Hematopoietic multipotent progenitor cell treated with erythropoietin and hydrocortisone succinate and interleukin-3 and kit ligand, for 15 days (in vitro differentiated cells): ENCODE measurements around the gene CDYL.

ENCODE experiments used
- DNase-seq: peaks from one replicate; pipeline ENCODE4 v3.0.0-alpha.2; 2015; ENCODE audit warnings: low spot score

Gene CDYL, protein sequence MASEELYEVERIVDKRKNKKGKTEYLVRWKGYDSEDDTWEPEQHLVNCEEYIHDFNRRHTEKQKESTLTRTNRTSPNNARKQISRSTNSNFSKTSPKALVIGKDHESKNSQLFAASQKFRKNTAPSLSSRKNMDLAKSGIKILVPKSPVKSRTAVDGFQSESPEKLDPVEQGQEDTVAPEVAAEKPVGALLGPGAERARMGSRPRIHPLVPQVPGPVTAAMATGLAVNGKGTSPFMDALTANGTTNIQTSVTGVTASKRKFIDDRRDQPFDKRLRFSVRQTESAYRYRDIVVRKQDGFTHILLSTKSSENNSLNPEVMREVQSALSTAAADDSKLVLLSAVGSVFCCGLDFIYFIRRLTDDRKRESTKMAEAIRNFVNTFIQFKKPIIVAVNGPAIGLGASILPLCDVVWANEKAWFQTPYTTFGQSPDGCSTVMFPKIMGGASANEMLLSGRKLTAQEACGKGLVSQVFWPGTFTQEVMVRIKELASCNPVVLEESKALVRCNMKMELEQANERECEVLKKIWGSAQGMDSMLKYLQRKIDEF

DNA sequence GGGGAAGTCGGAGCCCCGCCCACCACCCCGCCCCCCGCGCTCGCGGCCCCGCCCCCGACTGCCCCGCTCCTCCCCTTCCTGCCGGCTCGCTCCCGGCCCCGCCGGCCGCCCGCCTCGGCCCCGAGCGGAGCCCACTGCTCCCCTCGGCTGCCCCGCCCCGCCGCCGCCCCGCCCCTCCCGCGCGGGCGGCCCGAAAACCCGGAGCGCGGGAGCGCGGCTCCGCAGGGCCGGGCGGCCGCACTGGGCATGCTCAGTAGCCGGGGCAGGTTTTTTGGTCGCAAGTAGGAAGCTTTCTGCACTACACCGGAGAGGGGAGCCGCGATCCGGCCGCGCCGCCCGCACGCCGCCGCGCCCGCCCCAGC, at the start of gene CDYL:
TSS of gene CDYL (plus strand) at position 274 of the 362 bp plus-strand sequence. CDS start 380 bp downstream, outside the sequence.
- peak; percentile 93 for DNase-seq

DNA sequence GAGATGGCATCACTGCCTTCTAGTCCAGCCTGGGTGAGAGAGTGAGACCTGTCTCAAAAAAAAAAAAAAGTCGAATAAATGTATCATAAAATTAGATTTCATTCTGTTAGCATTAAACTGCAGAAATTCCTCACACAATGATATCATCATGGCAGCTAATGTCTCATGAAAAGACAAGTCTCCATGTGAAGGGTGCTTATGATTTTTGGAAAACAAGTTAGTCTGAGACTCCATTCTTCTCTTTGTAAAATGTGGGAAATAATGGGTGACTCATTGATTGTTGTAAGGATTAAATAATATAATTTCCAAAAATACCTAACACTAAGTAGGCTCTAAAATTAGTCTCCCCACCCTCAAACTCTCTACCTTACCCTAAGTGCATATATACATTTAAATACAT, 49.6 kb upstream of the CDYL start:
- DNase-seq = peak; percentile 52

DNA sequence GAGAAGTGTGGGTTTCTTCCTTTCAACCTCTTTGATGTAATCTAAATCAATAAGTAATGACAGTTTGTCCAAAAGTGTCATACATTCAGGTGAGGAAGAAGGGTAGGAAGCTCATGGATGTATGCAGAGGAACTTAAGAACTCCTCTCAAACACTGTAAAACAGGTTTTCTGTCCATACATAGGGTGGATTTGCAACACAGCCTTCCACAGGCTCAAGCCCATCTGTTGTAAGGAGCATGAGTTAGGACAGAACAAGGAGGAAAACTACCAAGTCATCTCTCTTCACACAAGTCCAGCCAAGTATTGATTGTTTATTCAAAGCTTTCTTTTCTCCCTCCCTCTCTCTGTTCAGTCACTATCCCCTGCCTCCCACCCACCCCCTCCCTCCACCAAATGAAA, 49.0 kb upstream of the CDYL start:
- DNase-seq = peak; percentile 72

DNA sequence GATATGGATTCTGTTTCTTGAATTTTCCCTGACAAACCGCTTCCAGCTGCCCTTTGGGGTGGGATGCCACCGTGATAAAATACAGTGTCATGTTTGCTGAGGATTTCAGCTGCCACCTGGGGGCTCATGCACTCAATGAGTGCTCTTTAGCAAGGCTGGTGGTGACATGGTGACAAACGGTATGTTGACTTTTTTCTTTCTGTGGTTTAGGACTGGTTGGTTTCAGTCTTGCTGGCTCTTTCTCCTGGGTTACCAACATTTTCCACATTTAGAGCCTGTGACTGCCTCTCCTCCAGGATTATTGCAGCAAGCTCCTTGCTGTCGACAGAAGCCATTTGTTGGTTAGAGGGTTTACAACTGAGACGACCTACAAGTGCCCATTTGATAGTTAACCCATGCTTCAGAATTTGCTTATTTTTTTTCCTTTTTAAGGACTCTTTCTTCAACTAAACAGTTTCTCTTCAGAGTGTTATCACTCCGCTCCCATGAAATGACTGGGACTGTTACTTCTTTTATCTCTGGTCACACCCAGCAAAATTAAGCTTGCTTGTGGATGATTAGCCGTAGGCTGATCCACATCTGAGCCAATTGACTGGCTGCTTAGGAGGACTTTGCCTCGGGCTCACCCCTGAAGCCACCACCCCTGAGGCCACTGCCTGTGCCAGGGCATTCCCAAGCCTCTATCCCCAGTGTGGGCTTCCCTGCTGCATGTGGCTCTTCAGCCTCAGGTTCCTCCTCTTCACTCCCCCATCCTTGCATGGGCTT, 48.4 kb upstream of the CDYL start:
- peak; percentile 95 for DNase-seq

DNA sequence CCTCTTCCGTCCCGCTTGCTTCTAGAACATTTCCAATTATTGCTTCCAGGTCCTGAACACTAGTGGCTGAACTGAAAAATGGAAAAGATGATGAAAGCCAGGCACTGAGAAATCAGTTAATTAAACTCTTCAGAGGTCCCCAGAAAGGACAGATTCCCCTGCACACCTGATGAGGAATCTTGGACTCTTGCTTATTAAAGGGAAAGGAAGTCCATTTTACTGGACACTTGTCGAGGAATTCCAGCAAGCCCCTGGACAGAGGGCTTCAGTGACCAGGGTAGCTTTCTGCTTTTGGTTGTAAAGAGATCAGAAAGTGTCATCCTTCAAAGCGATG, 47.8 kb upstream of the CDYL start:
- DNase-seq = no peak

DNA sequence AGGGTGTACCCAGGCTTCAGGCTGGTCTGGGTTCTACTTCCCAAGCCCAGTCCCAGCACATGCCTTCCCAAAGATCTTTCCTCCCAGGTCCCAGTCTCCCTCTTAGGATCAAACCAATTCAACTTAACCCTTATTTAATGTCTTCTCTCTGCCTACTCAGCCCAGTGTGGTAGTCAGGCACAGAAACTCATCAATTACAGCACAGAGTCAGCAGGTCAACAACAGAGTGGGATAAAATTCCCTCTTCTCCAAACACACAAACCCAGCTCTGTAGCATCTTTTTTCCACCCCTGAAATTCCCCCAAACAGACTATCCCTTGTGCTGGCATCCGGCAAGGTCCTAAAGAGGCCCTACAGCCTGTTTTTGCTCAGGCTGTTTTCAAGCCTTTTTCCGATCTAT, 47.3 kb upstream of the CDYL start:
- DNase-seq = peak; percentile 21

DNA sequence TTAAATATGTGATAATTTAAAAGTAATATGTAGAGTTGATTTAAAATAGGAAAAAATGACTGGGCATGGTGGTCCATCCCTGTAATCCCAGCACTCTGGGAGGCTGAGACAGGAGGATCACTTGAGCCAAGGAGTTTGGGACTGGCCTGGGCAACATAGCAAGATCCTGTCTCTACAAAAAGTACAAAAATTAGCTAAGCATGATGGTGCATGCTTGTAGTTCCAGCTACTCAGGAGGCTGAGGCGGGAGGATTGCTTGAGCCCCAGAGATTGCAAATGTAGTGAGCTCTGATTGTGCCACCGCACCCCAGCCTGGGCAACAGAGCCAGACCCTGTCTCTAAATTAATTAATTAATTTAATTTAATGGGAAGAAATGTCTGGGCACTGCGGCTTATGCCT, 44.2 kb upstream of the CDYL start:
- DNase-seq = no peak

DNA sequence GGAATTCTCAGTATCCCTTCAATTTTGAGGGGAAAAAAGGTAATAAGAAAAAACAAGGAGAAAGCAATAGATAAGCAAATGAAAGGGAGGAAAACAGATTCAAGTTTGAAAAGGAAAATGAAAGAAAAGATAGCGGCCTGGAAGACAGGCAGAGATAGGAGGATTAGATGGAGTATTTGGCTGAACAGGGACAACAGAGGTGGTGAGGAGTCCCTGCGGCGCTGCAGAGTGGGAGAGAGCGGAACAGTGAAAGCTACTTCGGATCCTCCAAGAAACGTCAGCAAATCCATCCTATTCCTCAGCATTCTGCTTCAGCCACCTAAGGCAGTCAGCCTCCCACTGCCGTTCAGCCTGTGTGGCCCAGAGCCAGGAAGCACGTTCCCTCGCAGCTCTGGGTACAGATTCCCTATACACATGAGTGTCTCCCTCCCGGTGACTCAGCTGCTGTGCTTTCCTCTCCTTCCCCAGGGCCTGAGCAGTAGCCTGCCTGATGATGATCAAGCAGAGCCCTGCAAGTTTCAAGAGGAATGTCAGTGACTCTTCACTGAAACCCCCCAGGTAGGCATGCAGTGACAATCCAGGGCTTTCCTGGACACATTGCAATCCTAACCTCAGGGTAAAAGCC, 43.4 kb upstream of the CDYL start:
- peak; percentile 67 for DNase-seq

DNA sequence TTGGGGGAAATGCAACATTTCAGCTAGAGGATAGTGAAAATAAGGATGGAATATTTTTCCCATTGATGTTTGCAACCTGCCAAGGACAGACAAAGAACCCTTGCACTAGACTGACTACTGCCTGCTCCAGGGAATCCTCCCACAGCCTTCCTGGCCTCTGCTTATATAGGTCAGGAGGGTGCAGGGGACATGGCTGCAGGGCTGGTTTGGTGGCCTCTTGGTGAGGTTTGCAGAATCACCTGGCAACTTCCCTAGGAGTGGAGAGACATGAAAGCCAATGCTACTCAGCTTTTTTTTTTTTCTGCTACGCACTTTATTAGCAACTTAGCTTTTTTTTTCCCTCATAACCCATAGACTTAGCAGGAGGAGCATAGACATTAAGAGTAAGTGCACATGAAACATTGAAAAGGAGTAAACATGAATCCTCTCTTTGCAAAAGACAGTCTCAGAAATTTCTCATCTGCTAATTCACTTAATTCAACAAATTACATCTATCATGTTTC, 39.8 kb upstream of the CDYL start:
- no peak for DNase-seq

DNA sequence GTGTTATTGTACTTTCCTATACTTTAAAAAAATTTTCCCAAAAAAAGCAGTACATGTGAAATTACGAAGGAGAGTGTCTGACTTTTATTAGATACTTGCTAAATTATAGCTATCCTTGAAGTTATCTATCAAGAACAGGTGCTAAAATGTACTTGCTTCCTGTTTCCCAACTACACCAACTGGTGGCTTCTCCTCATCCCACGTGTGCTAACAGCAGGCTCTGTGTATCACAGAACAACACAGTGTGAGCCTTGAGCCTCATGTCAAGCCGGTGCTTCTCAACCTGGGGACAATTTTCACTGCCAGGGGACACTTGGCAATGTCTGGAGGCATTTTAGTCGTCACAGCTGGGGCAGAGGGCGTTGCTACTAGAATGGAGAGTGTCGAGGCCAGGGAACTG, 36.2 kb upstream of the CDYL start:
- peak; percentile 22 for DNase-seq

DNA sequence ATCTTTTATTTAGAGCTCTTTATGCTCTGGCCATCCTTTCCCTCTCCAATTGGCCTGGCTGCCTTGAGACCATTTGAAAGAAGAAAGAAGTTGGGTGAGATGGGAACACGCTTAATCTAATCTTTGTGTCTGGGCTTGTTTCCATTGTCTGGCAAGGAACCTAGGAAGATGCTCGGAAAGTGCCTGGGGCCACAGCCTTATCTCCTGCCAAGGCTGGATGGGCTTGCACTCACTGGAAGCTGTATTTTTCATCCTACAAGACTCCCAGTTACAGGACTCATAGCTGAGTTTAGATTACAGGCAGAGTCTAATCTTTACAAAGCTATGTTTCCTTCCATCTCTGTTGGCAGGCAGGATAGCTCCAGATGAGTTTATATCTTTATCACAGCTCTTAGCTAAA, 33.1 kb upstream of the CDYL start:
- no peak for DNase-seq

DNA sequence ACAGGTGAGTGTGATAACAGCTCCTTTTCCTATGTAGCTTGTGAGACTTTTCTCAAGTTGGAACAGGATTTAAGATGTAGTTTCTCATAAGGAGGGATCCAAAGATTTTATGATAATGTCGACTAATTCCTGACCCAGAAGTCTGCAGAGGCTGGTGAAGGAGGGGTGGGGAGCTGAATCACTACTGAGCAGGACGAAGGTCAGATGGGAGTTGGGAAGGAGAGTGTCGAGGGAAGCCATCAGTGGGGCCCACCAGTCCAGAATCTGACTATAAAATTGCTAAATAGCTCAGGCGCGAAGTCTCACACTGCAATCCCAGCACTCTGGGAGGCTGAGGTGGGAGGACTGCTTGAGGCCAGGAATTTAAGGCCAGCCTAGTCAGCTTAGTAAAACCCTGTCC, 32.3 kb upstream of the CDYL start:
- no peak for DNase-seq

DNA sequence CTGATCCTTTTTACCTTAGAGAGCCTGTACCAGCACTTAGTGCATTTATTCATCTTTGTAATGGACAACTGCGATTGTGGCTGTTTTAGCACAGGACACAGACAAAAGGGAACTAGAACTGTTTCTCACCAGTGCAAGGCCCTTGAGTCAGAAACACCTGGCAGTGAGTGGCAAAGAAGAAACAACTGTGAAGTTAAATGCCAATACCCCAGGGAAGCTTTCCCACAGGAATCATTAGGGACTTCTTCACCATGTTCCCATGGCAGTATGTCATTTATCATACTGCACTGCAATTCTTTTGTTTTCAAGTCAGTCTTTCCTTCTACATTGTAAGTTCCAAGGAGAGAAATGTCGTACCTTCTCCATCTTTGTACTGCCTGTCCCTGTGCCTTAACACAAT, 28.6 kb upstream of the CDYL start:
- no peak for DNase-seq

DNA sequence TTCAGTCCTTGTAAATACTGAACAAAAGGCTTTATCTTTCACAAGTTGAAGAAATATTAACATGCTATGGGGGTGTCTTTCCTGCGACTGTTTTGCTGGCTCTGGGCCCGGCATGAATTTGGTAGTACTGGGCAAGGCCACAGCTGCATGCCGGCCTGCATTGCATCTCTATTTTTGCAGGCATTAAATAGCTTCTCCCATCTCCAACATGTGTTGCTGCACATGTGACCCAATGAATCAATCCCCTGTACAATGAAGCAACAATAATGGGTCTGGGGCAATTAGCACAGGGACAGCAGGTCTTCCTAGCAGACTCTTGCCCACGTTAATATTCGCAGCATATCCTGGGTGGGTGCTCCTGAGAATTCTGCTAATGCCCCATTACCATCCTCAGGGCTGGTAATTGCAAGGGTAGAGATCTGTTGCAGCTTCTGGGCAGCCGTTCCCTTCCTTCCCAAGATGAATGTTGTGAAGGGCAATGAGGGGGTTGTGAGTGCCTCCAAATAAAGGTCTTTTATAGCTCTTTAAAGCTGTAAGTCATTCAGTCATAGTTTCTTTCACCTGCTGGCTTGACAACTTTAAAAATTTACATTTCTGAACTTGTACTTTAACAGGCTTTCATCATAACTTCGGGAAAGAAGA, 24.3 kb upstream of the CDYL start:
- no peak for DNase-seq

DNA sequence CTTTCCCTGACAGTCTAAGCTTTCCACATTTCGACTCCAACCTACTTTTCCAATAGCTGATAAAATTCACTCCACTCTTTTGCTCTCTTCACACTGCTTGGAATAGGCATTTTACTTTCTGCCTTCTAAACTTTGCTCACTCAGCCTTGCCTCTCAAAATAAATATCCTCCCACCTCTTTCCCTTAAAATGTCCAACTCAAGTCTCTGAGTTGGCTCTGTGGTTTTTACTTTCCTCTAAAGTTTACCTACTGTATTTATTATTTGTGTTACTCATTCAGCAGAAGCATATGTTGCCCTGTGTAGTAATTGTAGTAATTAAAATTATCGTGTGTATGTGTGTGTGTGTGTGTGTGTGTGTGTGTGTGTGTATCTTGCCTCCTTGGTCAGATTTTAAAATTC, 20.0 kb upstream of the CDYL start:
- DNase-seq = no peak

DNA sequence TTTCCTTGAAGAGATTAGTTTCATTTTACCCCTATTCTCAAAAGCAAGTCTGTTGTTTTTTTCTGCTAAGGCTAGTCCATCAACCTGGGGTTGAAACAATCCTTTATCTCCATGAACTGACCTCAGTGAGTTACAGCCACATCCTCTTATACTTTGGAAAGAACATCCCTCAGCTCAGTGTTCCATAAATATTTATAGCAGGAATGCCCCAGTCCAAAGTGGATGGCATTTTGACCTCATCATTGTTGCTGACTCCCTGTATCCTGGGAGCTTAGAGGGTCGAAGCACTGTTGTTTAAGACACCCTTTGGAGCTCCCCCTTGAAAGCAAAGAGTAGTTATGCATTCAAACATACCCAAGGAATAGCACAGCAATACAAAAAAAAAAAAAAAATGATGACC, 16.2 kb upstream of the CDYL start:
- DNase-seq = no peak

DNA sequence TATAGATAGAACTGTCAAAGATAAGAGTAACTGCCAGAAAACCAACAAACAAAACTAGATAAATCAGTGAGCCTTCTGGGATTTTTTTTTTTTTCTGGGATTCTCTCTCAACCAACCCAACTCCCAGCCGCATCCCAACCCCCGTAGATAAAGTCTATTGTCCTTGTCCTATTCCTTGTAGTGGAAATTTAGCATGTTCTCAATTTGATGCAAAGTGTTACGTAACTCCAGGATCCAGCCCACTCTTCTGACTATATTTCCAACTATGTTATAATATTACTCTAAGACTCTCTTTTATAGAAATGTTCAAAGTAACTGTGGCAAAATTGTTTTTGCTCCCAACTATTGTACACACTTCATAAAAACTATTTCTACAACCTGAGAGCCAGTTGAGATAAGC, 15.4 kb upstream of the CDYL start:
- no peak for DNase-seq

DNA sequence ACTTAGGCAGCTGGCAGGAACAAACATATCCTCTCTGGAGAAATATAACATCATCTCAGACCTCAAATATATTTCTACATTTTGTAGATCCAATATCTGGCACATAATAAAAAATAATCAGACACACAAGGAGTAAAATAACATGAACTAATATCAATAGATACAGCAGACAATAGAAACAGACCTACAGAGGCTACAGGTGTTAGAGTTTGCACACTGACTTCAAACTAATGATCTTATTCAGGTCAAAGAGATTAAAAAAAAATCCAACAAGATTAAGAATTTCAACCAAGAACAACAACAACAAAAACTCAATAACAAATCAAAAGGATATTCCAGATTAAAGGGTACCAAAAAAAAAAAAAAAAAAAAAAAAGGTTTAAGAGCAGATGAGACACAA, 13.9 kb upstream of the CDYL start:
- DNase-seq = no peak

DNA sequence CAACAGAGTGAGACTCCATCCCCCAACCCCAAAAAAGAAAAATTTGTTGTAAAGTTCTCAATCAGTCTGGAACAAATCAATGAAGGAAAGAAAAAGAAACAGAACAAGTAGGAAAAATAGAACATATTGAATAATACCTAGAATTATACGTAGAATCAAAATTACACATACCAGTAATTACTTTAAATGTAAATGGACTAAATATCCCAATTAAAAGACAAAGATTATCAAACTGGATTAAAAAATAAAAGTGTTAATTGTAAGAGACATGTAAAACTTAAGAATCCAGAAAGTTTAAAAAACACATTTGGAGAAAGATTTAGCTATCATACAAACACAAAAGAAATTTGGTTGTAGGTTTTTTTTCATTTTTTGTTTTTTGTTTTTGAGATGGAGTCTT, 12.3 kb upstream of the CDYL start:
- DNase-seq = no peak

DNA sequence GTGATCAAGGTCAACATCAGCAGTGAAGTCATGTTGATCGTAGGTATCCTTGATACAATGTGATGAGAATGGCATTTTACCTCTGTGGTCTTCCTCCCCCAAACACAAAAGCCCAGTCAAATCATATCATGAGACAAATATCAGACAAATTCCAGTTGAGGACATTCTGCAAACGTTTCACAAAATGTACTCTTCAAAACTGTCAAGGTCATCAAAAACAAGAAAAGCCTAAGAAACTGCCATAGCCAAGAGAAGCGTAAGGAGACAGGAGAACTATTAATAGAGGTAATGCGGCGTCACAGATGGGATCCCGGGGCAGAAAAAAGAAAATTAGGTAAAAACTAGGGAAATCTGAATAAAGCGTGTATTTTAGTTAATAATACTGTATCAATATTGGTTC, 7.4 kb upstream of the CDYL start:
- no peak for DNase-seq

DNA sequence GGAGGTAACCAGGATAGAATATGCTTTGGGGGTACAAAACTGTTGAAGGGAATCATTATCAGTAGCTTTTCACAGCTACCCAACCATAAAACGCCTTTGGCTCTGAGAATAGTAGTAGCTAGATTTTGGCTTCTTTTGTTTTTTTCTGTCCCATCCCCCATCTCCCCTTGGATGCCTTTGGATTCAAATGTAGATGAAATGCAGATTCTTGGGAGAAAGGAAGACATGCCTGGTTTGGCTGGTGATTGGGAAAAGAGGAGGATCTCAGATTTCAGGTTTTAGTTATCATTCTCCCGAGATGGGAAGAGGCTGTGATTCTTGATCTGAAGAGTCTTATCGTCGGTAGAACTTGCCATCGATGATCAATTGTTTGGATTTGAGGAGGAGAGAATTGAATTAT, 3.5 kb upstream of the CDYL start:
- no peak for DNase-seq

DNA sequence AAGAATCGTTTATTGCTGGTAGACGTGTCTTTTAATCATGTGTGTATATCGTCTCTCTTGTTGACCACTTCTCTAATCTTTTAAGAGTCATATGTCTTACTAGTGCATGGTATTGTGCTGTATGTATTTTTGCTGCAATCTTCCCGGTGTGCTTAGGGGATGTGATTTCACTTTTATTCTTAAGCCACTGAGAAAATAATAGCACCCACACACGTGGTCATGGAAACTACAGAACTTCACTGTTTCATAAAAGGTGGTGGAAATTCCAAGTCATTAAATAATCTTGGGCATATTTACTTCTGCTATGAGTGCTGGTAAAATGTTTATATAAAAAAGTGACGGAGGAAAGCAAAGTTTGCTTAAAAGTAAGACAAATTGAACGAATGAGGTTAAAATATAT, 3.0 kb upstream of the CDYL start:
- DNase-seq = no peak
